ENCODE measurements around the gene FAS.
"Not testable (repeated sequence)": the region's sequence is repeated elsewhere in the genome, so short reads cannot be mapped to it uniquely, and the experiment has no call there.

Gene FAS

DNA sequence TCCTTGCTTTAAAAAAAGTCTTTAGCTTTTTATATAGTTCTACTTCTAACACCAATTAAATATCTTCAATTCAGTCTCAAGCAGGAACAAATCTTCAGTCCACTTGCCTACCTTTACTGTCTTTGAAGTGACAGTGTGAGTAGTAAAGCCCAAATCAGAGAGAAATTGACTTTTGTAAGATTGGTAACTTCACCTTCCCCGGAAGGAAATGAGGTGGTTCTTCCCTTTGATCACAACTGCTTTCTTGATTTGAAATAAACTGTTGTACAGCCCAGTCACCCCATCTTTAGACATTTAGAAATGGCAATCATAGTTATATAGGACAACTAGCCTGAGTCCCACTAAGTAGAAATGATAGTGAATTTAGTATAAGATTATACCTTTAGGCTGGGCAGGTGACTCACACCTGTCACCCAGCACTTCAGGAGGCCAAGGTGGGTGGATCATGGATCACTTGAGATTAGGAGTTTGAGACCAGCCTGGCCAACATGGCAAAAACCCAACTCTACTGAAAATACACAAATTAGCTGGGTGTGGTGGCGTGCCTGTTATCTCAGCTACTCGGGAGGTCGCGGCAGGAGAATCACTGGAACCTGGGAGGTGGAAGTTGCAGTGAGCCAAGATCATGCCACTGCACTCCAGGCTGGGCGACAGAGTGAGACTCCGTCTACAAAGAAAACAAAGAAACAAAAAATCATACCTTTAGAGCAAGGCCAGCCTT is 4.7 kb downstream of the FAS start:
- no peak for DNase-seq

DNA sequence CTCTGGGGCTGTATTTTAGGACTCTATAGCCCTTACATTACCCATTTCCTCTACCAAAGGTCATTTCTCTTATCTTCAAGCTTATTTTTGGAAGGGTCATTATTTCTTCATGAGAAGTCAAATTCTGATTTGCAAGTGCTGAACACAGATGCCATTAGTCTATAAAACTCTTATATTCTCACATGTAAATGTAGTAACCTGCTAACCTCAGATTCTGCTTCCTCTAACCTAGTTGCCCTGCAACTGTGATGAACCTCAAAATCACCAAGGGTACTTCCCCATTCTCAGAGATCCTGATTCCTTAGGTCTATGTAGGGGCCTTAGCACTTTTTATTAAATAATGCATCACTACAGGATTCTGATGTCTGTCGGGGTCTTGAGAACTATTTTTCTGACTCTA is 6.3 kb downstream of the FAS start:
- DNase-seq, result no peak

DNA sequence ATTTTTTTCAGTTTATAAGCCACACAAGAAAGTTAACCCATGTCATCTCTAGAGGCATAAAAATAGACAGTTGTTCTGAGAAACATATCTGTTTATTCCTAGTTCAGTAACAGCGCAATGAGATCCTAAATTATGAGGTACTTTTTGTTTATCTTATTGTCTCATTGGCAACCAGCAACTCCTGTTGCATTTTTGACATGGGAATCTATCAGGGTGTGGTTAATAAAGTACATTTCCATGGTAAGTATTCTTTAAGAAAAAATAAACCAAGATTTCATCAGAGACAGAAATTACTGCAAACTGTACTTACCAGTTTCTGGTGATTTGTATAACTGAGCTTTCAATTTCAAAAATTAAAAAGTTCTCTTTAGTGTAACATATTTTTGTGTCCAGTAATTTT is 9.0 kb downstream of the FAS start:
- DNase-seq, result no peak

DNA sequence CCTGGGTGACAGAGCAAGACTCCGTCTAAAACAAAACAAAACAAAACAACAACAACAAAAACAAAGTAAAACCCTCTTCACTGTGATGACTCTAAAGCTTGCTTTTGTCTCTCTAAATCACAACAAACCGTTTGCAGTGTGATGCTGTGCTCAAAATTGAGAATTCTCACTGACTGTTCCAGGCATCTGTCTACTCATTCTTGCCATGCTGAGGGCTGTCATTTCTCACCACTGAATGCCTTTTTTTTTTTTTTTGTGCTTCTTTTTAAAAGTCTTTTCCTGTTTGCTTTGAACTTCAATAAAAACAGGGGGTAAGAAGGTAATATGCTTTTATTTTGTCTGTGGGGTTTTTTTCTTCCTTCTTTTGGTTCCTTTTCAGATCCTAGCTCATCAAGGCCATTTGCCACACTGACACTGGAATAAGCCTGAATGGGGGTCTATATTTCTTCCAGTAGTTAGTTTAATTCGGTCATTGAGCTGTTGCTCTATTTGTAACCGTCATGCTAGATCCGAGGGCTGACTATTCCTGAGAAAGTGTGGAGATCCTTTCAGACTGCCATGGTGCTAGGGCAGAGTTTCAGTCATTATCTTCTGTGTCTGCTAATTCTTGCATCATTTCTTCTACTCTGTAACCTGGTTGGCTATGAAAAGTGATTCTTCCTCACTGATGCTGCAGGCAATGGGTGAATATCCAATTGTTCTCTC is 10.6 kb downstream of the FAS start:
- no peak for DNase-seq

DNA sequence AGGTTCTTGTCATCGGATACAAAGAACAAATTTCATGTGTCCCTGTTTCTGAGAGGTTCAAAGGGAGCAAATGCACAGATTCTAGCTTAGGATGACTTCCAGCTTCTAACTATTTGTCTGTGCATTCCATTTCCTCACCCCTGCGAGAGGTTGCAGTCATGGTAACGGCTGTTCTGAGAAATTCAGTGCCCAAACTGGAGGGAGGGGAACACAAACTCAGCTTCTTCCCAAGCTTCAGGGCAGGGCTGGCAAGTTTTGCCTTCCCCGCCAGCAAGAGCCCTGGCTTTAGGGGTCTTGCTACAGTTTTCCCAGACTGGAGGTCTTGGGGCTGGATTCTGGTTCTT is 11.1 kb downstream of the FAS start:
- no peak for DNase-seq

DNA sequence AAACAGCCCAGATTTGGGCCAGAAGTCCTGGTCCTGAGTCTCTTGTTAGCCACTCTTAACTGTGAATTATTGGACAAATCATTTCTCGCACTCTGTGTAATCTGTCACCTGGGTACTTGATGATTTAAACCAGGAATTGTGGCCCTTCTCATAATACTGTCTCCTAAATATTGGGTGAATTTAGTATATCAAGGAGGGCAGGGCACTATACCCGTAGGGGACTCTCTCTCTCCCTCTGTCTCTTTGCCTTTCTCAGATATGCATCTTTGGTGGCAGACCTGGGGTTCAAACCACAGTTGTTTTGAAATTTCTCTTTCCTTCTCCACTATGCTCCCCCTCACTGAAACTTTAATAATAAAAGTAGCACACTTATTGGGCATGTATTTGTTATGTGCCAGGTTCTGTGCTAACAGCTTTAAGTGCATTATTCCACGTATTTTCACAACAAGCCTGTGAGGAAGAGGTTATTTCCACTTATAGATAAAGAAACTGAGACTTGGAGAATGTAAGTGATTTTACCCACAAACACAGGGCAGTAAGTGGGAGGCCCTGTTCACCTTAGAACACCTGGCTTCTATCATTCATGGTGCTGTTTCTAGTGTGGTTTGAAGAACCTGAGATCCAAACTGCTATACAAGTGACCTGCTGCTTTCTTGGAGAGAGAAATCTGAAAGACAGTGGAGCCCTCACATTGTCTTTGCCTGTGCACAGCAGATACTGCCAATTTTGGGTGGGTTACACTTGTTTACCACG is 11.8 kb downstream of the FAS start:
- DNase-seq, result no peak

DNA sequence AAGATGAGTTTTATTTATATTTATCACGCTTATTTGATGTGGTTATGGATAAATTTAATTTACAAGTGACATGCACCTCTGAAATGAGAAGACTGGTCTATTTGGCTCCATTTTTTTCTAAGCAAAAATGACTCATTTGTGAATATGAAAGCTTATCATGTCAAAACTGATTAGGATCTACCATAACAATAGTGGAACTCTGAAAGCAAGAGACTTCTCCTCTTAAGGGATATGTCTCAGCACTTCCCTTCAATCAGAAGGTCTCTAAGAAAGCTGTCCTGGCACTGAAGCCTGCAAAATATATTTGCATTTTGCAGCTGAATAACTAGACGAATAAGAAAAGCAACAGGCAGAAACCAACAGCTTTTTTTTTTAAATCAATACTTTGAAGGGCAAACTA is 12.7 kb downstream of the FAS start:
- no peak for DNase-seq

DNA sequence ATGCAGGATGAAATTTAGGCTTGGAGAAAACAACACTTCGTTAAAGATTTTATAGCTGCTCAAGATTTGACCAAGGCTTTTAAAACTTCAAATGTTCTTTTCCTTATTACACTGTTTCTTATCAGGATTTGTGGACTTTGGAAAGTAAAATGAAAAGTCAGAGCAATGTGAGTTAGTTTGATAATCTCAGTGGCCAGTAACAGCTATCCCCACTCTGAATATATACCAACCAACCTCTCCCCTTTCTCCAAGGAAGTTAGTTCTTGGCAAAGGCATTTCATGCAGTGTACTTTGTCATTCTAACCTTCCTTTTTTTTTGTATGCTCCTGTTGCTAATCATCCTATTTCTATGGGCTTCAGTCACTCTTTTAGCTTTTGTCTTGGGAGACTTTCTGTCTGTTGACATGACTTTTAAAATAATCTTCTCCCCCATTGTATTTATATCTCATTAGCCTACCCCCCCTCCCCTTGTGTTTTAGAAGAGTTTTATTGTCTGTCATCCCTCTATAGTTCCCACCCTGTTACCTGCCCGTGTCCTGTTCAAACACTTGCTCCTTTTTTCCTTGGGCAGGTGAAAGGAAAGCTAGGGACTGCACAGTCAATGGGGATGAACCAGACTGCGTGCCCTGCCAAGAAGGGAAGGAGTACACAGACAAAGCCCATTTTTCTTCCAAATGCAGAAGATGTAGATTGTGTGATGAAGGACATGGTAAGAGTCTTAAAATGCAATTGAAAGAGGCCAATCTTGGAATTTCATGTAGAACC is 16.7 kb downstream of the FAS start:
- no peak for DNase-seq

DNA sequence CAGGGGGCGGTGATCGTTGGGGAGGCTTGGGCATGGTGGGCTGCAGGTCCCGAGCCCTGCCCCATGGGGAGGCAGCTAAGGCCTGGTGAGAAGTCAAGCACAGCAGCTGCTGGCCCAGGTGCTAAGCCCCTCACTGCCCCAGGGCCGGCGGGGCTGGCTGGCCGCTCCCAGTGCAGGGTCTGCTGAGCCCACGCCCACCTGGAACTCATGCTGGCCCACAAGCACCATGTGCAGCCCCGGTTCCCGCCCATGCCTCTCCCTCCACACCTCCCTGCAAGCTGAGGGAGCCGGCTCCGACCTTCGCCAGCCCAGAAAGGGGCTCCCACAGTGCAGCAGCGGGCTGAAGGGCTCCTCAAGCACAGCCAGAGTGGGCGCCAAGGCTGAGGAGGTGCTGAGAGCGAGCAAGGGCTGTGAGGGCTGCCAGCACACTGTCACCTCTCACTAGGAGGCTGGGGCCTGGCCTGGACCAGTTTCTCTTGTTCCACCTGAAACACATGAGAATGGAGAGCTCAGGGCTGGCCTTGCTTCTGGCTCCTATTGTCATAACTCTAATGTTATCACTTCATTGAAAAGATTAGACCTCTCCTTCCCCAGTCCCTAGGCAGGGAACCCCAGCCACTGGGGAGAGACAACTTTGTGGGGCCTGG is 28.2 kb downstream of the FAS start:
- not testable (repeated sequence) for DNase-seq

DNA sequence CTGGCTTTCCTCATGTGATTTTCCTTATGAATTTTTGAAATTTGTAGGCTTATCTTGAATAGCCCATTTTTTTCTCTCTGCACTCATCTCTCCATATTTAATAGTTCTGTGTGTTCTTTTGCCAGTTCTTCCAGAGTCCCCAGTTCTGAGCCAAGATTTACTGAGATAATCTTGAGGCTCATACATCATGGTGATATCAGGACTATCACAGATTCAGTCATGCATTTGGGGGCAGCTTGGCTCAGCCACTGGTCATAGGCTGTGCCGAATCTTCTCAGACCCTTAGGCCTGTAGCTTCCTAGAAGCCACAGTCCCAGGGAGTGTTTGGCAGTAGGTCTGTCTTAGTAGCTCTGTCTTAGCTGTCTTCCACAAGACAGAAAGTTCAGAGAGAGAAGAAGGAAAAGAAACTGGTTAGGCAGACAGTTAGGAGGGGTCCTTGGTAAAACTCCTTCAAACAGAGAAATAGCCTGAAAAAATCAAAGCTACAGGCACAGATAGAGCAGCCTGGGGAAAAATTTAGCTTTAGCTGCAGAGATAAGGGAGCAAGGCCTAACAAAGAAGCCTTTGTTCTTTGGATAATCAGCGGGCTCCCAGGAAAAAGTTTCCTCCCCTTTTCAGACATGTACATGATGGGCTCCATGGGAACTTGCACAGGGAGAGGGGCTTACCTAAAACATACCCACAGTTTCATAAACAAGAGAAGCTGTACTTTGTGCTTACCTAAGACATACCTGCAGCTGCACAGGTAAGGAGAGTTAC is 29.1 kb downstream of the FAS start:
- DNase-seq, result no peak

DNA sequence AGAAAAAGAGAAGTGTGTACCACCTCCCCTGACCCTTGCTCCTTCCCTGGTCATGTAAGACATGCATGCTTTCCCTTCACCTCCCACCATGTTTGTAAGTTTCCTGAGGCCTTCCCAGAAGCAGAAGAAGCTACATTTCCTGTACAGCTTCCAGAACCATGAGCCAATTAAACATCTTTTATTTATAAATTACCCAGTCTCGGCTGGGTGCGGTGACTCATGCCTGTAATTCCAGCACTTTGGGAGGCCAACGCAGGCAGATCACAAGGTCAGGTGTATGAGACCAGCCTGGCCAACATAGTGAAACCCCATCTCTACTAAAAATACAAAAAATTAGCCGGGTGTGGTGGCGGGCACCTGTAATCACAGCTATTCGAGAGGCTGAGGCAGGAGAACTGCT is 30.9 kb downstream of the FAS start:
- DNase-seq, result not testable (repeated sequence)

DNA sequence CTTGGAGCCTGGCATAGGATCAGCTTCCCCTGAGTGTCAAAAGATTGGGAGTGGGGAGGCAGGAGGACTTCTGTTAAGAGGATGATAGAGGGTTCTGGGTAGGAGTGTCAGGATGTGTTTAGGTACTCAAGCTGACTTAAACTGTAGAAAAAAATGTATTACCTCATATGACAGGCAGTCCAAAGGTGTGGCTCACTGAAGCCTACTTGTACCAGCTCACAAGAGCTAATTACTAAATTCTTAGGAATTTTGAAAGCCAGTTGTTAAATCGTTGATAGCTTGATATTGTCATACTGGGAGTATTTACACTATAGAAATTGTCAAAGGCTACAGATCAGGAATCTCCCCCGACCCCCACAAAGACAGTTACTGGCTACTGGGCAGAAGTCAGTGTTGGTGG is 32.1 kb downstream of the FAS start:
- DNase-seq, result no peak

DNA sequence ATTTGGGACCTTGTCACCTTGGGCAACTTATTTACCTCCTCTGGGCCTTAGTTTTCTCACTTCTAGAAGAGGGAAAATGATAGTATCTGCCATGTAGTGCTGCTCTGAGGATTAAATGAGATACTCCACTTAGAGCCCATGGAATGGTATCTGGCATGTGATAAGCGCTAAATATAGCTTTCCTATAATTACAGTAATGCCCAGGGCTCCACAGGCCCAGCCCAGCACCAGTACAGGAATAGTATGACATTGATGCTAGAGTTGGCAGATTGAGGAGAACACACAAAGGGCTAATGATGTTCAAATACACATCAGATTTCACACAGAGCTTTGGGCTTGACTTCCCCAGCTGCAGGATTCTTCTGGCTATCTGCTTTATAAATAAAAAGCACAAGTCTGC is 34.9 kb downstream of the FAS start:
- DNase-seq, result no peak

DNA sequence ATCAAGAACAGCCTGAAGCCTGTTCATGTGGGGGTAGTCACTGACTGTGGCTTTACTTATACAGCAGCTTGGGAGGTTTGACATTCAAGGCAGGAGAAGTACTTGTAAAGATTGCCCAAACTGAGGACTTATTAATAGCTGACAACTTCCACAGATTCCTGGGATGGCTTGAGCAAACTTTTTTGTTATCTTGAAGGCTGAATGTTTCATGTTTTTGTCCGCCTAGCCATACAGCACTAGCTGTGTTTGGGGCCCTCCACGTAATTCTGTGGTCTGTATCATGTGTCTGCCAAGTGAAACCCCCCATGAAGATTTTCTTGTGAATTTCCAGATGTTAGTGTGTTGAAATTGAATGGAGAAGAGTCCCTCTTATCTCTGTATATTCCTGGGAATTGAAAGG is 38.6 kb downstream of the FAS start:
- DNase-seq, result no peak

DNA sequence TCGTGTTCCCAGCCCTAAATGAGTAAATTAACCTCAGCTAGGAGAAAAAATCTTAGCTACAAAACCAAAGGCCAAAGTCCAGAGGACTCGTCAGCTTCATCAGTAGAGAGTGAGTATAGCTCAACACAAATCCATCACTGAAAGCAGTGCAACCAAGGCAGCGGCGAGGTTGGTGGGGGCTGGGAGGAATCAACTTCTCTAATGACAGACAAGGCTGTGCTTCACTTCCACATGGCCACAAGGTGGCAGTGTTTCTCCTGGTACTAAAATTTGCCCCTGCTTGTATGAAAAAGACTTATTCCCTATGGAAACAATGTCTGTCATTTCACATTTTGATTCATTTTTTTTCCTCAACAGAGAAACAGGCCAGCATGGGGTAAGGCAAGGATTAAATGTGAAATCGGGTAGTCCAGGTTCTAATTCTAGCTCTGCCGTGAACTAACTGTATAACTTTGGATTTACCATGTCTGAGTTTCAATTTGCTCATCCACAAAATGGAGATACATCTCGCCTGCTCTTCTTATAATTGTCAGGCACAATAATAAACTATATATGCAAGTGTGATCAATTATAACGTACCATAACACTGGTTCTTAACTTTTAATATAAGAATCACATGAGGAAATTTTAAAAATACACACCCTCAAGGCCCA is 39.3 kb downstream of the FAS start:
- DNase-seq, result peak; percentile 59

DNA sequence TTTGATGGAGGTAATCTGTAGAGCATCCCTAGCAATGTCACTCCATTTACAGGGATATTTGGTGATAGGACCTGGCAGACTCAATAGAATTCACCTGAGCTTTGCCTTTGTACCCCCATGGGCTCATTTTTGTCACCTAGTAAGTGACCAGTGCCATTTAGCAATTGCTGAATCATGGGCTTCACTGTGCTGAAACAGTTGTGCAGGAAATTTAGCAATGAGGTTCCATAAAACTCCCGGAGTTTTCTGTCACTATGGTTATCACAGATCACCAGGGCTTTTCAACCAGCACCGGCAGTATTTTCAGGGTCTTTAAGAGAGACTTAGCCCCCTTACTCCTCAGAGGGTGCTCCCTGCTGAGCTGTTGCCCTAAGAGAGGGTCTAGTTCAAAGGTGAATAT is 40.2 kb downstream of the FAS start:
- DNase-seq, result no peak

DNA sequence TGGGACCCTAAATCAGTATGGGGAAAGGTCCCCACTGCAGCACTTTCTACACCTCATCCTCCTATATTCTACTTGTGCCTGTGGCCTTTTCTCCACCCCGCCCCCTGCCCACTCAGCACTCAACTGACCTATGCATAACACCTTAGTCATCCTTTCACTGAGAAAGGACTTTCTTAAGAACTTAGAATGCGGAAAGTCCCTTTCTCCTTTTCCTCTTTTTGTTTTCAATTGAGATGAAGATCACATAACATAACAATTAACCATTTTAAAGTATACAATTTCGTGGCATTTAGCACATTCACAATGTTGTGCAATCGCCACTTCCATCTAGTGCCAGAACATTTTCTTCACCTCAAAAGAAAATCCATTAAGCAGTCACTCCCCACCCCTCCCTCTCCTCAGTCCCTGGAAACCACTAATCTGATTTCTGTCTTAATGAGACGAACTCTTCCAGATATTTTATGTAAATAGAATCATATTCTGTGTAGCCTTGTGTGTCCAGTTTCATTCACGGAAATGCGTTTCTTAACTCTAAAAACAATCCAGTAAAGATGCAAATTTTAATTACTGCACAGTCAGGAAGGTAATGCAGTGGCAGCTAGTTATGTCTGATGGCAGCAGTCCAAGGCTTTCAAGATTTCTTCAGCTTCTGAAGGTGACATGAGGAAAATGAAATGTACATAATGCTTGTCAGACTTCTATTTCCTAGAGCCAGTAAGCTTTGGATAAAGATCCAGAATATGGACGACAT is 41.7 kb downstream of the FAS start:
- peak; percentile 48 for DNase-seq

DNA sequence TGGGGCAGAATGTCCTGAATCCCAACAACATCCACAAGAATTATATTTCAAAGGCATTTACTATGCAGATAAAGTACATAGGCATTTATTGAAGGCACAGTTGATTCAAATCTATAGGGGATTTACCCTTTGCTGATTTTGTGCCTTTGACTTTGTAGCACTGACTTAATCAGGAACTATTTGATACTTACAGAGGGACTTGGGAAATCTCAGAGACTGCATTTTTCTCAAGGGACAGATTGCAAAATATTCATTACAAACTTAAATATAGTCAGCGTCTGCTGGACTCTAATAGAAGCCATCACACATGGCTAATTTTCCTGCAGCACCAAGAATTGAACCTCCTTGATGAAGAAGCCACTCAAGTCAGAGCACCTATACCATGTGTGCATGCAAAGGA is 44.9 kb downstream of the FAS start:
- DNase-seq, result no peak

DNA sequence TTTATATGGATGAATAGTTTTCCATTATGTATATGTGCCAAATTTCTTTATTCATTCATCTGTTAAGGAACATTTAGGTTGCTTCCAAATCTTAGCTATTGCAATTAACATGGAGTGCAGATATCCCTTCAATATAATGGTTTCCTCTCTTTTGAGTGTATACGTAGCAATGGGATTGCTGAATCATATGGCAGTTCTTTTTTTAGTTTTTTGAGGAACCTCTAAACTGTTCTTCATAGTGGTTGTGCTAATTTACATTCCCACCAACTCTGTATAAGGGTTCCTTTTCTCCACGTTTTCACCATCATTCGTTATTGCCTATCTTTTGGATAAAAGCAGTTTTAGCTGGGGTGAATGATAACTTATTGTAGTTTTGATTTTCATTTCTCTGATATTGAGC is 46.5 kb downstream of the FAS start:
- no peak for DNase-seq

DNA sequence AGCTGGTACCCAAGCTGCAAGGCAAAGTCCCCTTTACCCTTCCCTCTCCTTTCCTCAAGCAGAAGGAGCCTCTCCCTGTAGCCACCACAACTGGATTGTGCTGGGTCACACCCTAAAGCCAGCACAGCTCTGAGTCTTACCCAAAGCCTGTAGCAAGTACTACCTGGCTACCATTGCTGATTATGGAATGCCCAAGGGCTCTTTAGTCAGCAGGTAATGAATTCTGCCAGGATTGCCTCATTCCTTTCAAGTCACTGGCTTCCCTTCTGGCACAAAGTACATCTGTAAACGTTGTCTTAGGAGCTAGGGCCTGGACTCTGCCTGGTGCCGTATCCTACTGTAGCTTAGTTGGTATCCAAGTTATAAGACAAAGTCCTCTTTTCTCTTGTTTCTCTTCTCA is 52.0 kb downstream of the FAS start:
- DNase-seq, result no peak

DNA sequence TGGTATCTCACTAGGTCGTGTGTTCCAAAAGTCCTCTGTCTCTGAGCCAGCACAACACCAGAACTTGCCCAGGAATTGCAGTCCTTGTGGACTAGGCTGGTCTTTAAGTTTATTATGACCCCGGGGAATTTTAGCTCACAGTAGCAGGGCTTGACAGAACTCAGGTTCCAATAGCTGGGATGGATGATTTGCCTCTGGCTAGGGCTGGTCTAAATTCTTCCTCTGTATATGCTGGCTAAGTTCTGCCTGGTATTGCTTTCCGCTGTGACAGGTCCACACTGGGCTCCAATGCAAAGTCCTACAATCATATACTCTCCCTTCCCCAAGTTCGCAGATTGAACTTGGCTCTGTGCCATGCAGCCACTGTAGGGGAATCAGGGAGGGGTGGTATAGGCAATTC is 52.5 kb downstream of the FAS start:
- no peak for DNase-seq
